ENCODE data around the gene LTA.

DNA sequence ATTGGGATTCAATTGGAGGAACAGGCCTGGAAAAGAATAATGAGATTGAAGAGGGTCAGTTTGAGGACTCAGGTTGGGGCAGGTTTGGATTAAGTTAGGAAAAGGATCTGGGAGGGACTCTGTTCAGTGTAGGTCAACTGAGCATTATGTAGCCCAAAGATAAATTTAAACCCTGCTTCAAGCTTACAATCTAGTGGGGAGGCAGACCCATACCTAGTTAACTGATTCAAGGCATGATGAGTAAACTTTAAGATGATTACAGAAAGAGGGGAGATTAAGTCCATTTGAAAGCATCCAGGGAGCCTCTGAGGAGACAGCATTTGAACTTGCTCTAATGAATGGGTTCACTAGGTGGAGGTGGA lies 11.4 kb upstream of the LTA start:
- TF ChIP-seq CTCF (IDR thresholded peaks at IDR 0.05; ENCODE audit: poor library complexity) (no peak), EZH2 (IDR thresholded peaks at IDR 0.05; ENCODE audit: borderline replicate concordance) (no peak)
